ENCODE results near the gene STAU1. TPM values are rescaled to one million over a fixed set of nuclear protein-coding genes. Genes with fewer than 3 reads are reported as not detected.

STAU1 gene
- total and polyA plus RNA-seq, 4 donors: 53.5 to 89.2 (median 65.2) TPM

DNA sequence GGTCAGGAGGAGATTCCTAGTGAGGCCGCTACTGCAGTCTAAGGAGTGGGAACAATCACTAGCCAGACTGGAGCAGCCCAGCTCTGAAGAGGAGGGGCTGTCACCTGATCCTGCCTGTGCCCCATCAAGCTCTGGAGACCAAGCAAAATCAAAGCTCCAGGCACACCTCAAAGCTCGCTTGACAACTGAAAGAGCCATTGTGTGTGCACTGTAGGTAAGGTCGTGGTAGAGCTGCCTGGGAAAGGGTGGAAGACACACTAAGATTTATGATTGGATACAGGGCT is 83.8 kb downstream of the STAU1 start:
- Histone ChIP-seq H3K9ac (ENCODE audit: low read depth in 1 of 2, low read length in 2 of 2) (no peak overlapping the region), H3K9me3 (ENCODE audit: control insufficient read depth in 4 of 4, low read length in 3 of 4) (no peaks in the 10 kb centered on the region), H3K27ac (ENCODE audit: low read depth in 1 of 2, low read length in 2 of 2) (no peak overlapping the region), H3K36me3 (ENCODE audit: control insufficient read depth in 4 of 4, insufficient read depth in 3 of 4, low read depth in 1 of 4, low read length in 3 of 4) (peaks cover 12 to 36% (median 22%) of the 10 kb centered on the region in 4 donors), H3K4me1 (ENCODE audit: control insufficient read depth in 4 of 4, insufficient read depth in 4 of 4, low read length in 3 of 4) (no peaks in the 10 kb centered on the region), H3K27me3 (ENCODE audit: control insufficient read depth in 4 of 4, insufficient read depth in 4 of 4, low read length in 3 of 4) (no peaks in the 10 kb centered on the region), H3K4me3 (ENCODE audit: low read depth in 1 of 3, low read length in 3 of 3) (no peak overlapping the region)
- WGBS: 94% methylated on average over 3 of the region's 3 CpGs
- no peak for DNase-seq (ENCODE audit: low spot score)
- no peak for TF ChIP-seq JUND (IDR thresholded peaks at IDR 0.05)
- TF ChIP-seq NR2F2 (IDR thresholded peaks at IDR 0.05): no peak
- no peak for TF ChIP-seq FOXA1 (IDR thresholded peaks at IDR 0.05)
- TF ChIP-seq, protein P1, sequence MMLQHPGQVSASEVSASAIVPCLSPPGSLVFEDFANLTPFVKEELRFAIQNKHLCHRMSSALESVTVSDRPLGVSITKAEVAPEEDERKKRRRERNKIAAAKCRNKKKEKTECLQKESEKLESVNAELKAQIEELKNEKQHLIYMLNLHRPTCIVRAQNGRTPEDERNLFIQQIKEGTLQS (IDR thresholded peaks at IDR 0.05): no peak
- TF ChIP-seq YY1 (IDR thresholded peaks at IDR 0.05): no peak
- no peak for TF ChIP-seq FOXA2 (IDR thresholded peaks at IDR 0.05)
- no peak for TF ChIP-seq HNF4G (IDR thresholded peaks at IDR 0.05)
- TF ChIP-seq, protein P2, sequence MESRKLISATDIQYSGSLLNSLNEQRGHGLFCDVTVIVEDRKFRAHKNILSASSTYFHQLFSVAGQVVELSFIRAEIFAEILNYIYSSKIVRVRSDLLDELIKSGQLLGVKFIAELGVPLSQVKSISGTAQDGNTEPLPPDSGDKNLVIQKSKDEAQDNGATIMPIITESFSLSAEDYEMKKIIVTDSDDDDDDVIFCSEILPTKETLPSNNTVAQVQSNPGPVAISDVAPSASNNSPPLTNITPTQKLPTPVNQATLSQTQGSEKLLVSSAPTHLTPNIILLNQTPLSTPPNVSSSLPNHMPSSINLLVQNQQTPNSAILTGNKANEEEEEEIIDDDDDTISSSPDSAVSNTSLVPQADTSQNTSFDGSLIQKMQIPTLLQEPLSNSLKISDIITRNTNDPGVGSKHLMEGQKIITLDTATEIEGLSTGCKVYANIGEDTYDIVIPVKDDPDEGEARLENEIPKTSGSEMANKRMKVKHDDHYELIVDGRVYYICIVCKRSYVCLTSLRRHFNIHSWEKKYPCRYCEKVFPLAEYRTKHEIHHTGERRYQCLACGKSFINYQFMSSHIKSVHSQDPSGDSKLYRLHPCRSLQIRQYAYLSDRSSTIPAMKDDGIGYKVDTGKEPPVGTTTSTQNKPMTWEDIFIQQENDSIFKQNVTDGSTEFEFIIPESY (IDR thresholded peaks at IDR 0.05): no peak
- no peak for TF ChIP-seq RAD21 (IDR thresholded peaks at IDR 0.05)
- no peak for TF ChIP-seq GABPA (IDR thresholded peaks at IDR 0.05 in 1 of 2, conservative IDR thresholded peaks at IDR 0.05 in 1 of 2)

DNA sequence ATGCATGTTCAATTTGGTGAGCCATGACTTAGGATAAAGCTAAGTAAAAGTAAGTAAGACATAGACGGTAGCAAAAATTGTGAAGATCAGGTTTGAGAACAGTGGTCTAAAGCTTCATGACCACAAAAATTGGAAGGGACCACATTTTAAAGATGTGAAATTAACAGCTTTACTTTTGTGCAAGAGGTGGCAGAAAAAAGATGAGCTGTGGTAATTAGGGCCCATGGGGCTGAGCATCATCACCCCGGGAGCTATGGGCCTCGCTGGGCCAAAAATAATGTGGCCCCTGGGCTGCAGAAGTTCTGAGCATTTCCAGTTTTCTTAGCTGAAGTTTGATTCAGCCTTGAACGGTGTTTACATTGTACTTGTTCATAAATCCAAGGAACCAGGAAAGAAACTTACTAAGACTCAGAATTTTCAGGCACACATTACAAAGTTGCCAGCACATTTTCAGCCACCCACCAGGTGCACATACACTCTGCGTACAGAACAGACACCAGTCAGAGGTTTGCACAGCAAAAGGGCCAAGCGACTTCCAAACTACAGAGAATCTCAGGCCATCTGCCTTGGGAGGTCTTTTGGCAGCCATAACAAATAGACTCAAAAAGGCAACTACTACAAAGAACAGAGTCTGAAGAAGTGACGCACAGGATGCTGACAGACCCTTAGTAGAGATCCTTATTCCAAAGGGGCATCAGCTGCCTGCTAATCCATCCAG is 84.3 kb downstream of the STAU1 start:
- Histone ChIP-seq H3K9me3 (ENCODE audit: control insufficient read depth in 4 of 4, low read length in 3 of 4) (no peaks in the 10 kb centered on the region), H3K4me3 (ENCODE audit: low read depth in 1 of 3, low read length in 3 of 3) (no peak overlapping the region), H3K27ac (ENCODE audit: low read depth in 1 of 2, low read length in 2 of 2) (no peak overlapping the region), H3K4me1 (ENCODE audit: control insufficient read depth in 4 of 4, insufficient read depth in 4 of 4, low read length in 3 of 4) (no peaks in the 10 kb centered on the region), H3K27me3 (ENCODE audit: control insufficient read depth in 4 of 4, insufficient read depth in 4 of 4, low read length in 3 of 4) (no peaks in the 10 kb centered on the region), H3K9ac (ENCODE audit: low read depth in 1 of 2, low read length in 2 of 2) (no peak overlapping the region), H3K36me3 (ENCODE audit: control insufficient read depth in 4 of 4, insufficient read depth in 3 of 4, low read depth in 1 of 4, low read length in 3 of 4) (peaks cover 12 to 39% (median 24%) of the 10 kb centered on the region in 4 donors)
- TF ChIP-seq HNF4G (IDR thresholded peaks at IDR 0.05): no peak
- TF ChIP-seq, protein P3, sequence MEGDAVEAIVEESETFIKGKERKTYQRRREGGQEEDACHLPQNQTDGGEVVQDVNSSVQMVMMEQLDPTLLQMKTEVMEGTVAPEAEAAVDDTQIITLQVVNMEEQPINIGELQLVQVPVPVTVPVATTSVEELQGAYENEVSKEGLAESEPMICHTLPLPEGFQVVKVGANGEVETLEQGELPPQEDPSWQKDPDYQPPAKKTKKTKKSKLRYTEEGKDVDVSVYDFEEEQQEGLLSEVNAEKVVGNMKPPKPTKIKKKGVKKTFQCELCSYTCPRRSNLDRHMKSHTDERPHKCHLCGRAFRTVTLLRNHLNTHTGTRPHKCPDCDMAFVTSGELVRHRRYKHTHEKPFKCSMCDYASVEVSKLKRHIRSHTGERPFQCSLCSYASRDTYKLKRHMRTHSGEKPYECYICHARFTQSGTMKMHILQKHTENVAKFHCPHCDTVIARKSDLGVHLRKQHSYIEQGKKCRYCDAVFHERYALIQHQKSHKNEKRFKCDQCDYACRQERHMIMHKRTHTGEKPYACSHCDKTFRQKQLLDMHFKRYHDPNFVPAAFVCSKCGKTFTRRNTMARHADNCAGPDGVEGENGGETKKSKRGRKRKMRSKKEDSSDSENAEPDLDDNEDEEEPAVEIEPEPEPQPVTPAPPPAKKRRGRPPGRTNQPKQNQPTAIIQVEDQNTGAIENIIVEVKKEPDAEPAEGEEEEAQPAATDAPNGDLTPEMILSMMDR (IDR thresholded peaks at IDR 0.05; ENCODE audit: low read depth, low read length, missing input control): no peak
- no peak for TF ChIP-seq JUND (IDR thresholded peaks at IDR 0.05)
- TF ChIP-seq SP1 (IDR thresholded peaks at IDR 0.05): no peak
- TF ChIP-seq EGR1 (IDR thresholded peaks at IDR 0.05; ENCODE audit: low read depth in 2 of 2): no peak
- TF ChIP-seq NR2F2 (IDR thresholded peaks at IDR 0.05): no peak
- TF ChIP-seq HNF4A (conservative IDR thresholded peaks at IDR 0.05): no peak
- TF ChIP-seq, protein P1 (IDR thresholded peaks at IDR 0.05): no peak
- TF ChIP-seq GABPA (IDR thresholded peaks at IDR 0.05 in 1 of 2, conservative IDR thresholded peaks at IDR 0.05 in 1 of 2): no peak
- no peak for TF ChIP-seq RXRA (IDR thresholded peaks at IDR 0.05)
- TF ChIP-seq TAF1 (conservative IDR thresholded peaks at IDR 0.05): no peak
- no peak for TF ChIP-seq YY1 (IDR thresholded peaks at IDR 0.05)
- no peak for TF ChIP-seq FOXA2 (IDR thresholded peaks at IDR 0.05)
- TF ChIP-seq FOXA1 (IDR thresholded peaks at IDR 0.05): no peak
- TF ChIP-seq, protein P4, sequence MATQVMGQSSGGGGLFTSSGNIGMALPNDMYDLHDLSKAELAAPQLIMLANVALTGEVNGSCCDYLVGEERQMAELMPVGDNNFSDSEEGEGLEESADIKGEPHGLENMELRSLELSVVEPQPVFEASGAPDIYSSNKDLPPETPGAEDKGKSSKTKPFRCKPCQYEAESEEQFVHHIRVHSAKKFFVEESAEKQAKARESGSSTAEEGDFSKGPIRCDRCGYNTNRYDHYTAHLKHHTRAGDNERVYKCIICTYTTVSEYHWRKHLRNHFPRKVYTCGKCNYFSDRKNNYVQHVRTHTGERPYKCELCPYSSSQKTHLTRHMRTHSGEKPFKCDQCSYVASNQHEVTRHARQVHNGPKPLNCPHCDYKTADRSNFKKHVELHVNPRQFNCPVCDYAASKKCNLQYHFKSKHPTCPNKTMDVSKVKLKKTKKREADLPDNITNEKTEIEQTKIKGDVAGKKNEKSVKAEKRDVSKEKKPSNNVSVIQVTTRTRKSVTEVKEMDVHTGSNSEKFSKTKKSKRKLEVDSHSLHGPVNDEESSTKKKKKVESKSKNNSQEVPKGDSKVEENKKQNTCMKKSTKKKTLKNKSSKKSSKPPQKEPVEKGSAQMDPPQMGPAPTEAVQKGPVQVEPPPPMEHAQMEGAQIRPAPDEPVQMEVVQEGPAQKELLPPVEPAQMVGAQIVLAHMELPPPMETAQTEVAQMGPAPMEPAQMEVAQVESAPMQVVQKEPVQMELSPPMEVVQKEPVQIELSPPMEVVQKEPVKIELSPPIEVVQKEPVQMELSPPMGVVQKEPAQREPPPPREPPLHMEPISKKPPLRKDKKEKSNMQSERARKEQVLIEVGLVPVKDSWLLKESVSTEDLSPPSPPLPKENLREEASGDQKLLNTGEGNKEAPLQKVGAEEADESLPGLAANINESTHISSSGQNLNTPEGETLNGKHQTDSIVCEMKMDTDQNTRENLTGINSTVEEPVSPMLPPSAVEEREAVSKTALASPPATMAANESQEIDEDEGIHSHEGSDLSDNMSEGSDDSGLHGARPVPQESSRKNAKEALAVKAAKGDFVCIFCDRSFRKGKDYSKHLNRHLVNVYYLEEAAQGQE (IDR thresholded peaks at IDR 0.05): no peak
- no peak for DNase-seq (ENCODE audit: low spot score)
- 94% methylated on average over 7 of the region's 7 CpGs for WGBS

Data from liver (tissue), 9 donors.